HEK293 (cell line): Measurements from ENCODE around the gene ZNF445.

Experiments used
- HOXD13 ChIP-seq: sonication (generic); formaldehyde crosslinking; IDR thresholded peaks from 2 replicates; pipeline ENCODE4 v1.8.0; 2022; ENCODE audit warnings: missing genetic modification reagents, borderline replicate concordance
- KLF10 ChIP-seq: fragments of 450-650 bp; IDR thresholded peaks from 2 replicates; pipeline ENCODE4 v1.5.1; 2018; ENCODE audit warnings: missing biosample characterization, mild to moderate bottlenecking, missing genetic modification characterization
- KLF16 ChIP-seq: fragments of 450-650 bp; formaldehyde crosslinking; IDR thresholded peaks from 2 replicates; pipeline ENCODE4 v1.5.1; 2017; ENCODE audit warnings: missing biosample characterization, missing genetic modification characterization
- ZBTB1 ChIP-seq: fragments of 450-650 bp; formaldehyde crosslinking; IDR thresholded peaks from 2 replicates; pipeline ENCODE4 v1.5.1; 2016; ENCODE audit warnings: missing biosample characterization, missing genetic modification characterization
- ZNF426 ChIP-seq: fragments of 450-650 bp; formaldehyde crosslinking; IDR thresholded peaks from 2 replicates; pipeline ENCODE4 v1.5.1; 2017; ENCODE audit warnings: missing biosample characterization, missing genetic modification characterization, mild to moderate bottlenecking, inconsistent platforms, moderate library complexity
- ZNF514 ChIP-seq: fragments of 450-650 bp; formaldehyde crosslinking; IDR thresholded peaks from 2 replicates; pipeline ENCODE4 v1.5.1; 2016; ENCODE audit warnings: missing biosample characterization, missing genetic modification characterization
- ZNF76 ChIP-seq: fragments of 450-650 bp; formaldehyde crosslinking; IDR thresholded peaks from 2 replicates; pipeline ENCODE4; 2016; ENCODE audit warnings: low read depth, missing biosample characterization, missing genetic modification characterization, borderline replicate concordance
- TF ChIP-seq, protein P1 (sequence below): fragments of 450-650 bp; formaldehyde crosslinking; IDR thresholded peaks from 2 replicates; pipeline ENCODE4 v1.5.1; 2016; ENCODE audit warnings: missing biosample characterization, missing genetic modification characterization
- TF ChIP-seq, protein P2 (sequence below): fragments of 450-650 bp; formaldehyde crosslinking; IDR thresholded peaks from 2 replicates; pipeline ENCODE4 v1.5.1; 2016; ENCODE audit warnings: missing biosample characterization, missing genetic modification characterization
- TF ChIP-seq, protein P3 (sequence below): fragments of 450-650 bp; formaldehyde crosslinking; IDR thresholded peaks from 2 replicates; pipeline ENCODE4 v1.5.1; 2016; ENCODE audit warnings: missing biosample characterization, missing genetic modification characterization, low read depth

DNA sequence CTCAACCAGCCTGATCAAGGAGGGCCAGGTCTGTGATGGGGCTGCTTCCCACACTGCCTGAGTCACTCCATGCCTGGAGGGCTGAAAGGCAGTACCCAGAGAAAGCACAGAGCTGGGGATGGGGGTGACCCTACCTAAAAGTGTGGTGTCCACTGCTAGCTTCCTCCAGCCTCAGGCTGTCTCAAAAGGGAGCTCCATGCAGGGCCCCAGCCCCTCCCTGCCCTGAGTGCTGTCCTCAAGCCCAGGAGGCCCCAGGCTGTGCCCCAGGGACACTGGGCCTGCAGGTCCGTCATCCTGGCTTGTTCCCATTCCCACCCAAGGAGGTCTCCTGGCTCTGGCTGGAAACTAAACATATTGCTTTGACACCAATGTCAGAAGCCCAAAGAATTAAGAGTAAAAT lies 56.8 kb downstream of the ZNF445 start:
- TF ChIP-seq KLF10 (tag by site-specific recombination) (no peak), ZNF76 (tag by site-specific recombination) (no peak), HOXD13 (CRISPR knock-in tag) (no peak), ZNF514 (tag by site-specific recombination) (no peak), KLF16 (tag by site-specific recombination) (no peak), ZNF426 (tag by site-specific recombination) (no peak), ZBTB1 (tag by site-specific recombination) (no peak)
- TF ChIP-seq, protein P1, sequence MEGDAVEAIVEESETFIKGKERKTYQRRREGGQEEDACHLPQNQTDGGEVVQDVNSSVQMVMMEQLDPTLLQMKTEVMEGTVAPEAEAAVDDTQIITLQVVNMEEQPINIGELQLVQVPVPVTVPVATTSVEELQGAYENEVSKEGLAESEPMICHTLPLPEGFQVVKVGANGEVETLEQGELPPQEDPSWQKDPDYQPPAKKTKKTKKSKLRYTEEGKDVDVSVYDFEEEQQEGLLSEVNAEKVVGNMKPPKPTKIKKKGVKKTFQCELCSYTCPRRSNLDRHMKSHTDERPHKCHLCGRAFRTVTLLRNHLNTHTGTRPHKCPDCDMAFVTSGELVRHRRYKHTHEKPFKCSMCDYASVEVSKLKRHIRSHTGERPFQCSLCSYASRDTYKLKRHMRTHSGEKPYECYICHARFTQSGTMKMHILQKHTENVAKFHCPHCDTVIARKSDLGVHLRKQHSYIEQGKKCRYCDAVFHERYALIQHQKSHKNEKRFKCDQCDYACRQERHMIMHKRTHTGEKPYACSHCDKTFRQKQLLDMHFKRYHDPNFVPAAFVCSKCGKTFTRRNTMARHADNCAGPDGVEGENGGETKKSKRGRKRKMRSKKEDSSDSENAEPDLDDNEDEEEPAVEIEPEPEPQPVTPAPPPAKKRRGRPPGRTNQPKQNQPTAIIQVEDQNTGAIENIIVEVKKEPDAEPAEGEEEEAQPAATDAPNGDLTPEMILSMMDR = no peak
- TF ChIP-seq, protein P2, sequence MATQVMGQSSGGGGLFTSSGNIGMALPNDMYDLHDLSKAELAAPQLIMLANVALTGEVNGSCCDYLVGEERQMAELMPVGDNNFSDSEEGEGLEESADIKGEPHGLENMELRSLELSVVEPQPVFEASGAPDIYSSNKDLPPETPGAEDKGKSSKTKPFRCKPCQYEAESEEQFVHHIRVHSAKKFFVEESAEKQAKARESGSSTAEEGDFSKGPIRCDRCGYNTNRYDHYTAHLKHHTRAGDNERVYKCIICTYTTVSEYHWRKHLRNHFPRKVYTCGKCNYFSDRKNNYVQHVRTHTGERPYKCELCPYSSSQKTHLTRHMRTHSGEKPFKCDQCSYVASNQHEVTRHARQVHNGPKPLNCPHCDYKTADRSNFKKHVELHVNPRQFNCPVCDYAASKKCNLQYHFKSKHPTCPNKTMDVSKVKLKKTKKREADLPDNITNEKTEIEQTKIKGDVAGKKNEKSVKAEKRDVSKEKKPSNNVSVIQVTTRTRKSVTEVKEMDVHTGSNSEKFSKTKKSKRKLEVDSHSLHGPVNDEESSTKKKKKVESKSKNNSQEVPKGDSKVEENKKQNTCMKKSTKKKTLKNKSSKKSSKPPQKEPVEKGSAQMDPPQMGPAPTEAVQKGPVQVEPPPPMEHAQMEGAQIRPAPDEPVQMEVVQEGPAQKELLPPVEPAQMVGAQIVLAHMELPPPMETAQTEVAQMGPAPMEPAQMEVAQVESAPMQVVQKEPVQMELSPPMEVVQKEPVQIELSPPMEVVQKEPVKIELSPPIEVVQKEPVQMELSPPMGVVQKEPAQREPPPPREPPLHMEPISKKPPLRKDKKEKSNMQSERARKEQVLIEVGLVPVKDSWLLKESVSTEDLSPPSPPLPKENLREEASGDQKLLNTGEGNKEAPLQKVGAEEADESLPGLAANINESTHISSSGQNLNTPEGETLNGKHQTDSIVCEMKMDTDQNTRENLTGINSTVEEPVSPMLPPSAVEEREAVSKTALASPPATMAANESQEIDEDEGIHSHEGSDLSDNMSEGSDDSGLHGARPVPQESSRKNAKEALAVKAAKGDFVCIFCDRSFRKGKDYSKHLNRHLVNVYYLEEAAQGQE (tag by site-specific recombination) = no peak
- TF ChIP-seq, protein P3, sequence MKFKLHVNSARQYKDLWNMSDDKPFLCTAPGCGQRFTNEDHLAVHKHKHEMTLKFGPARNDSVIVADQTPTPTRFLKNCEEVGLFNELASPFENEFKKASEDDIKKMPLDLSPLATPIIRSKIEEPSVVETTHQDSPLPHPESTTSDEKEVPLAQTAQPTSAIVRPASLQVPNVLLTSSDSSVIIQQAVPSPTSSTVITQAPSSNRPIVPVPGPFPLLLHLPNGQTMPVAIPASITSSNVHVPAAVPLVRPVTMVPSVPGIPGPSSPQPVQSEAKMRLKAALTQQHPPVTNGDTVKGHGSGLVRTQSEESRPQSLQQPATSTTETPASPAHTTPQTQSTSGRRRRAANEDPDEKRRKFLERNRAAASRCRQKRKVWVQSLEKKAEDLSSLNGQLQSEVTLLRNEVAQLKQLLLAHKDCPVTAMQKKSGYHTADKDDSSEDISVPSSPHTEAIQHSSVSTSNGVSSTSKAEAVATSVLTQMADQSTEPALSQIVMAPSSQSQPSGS (tag by site-specific recombination) = no peak
